Neural cell (in vitro differentiated cells): Measurements from ENCODE around the gene SATL1. TPM values are rescaled to one million over a fixed set of nuclear protein-coding genes. Genes with fewer than 3 reads are reported as not detected.

Experiments
- H2AFZ ChIP-seq: fragments of 200-600, 300-800 bp; sonication (generic), shearing (Covaris generic); 2 replicates; pipeline ENCODE4 v1.6.0; 2014; ENCODE audit warnings: low read depth, mild to moderate bottlenecking, antibody characterized with exemption, low read length, moderate library complexity
- H3F3A ChIP-seq: fragments of 200-600 bp; shearing (Covaris generic); 2 replicates; pipeline ENCODE4 v1.6.1; 2016; ENCODE audit warnings: mild to moderate bottlenecking, moderate library complexity, mixed read lengths, antibody characterized with exemption, low read length; ENCODE audit not compliant: insufficient read depth, poor library complexity, severe bottlenecking
- H3K27ac ChIP-seq: fragments of 200-600, 300-800 bp; sonication (generic), shearing (Covaris generic); 2 replicates; pipeline ENCODE4 v1.5.1; 2014; ENCODE audit warnings: mild to moderate bottlenecking, low read length, moderate library complexity
- H3K27me3 ChIP-seq: fragments of 300-800, 200-600 bp; sonication (generic), shearing (Covaris generic); 2 replicates; pipeline ENCODE4 v1.6.0; 2014; ENCODE audit warnings: mild to moderate bottlenecking, low read depth, low read length, moderate library complexity; ENCODE audit not compliant: insufficient read depth
- H3K36me3 ChIP-seq: fragments of 300-800, 200-600 bp; sonication (generic), shearing (Covaris generic); 2 replicates; pipeline ENCODE4 v1.5.1; 2014; ENCODE audit warnings: mild to moderate bottlenecking, antibody characterized with exemption, low read length, moderate library complexity; ENCODE audit not compliant: insufficient read depth
- H3K4me2 ChIP-seq: fragments of 300-800, 200-600 bp; sonication (generic), shearing (Covaris generic); 2 replicates; pipeline ENCODE4 v1.6.0; 2014; ENCODE audit warnings: mild to moderate bottlenecking, low read length
- H3K4me3 ChIP-seq: fragments of 300-800, 200-600 bp; sonication (generic), shearing (Covaris generic); 2 replicates; pipeline ENCODE4 v1.5.1; 2014; ENCODE audit warnings: mild to moderate bottlenecking, low read length, moderate library complexity
- H3K79me2 ChIP-seq: fragments of 200-600 bp; shearing (Covaris generic); replicated peaks from 2 replicates; pipeline ENCODE4 v1.6.0; 2014; ENCODE audit warnings: mild to moderate bottlenecking, low read length, moderate library complexity; ENCODE audit not compliant: insufficient read depth
- H3K9ac ChIP-seq: fragments of 300-800, 200-600 bp; sonication (generic), shearing (Covaris generic); 2 replicates; pipeline ENCODE4 v1.6.1; 2016; ENCODE audit warnings: mild to moderate bottlenecking, low read length, mixed read lengths
- H3K9me2 ChIP-seq: fragments of 200-600 bp; shearing (Covaris generic); 2 replicates; pipeline ENCODE4 v1.6.1; 2016; ENCODE audit warnings: mild to moderate bottlenecking, low read length, mixed read lengths; ENCODE audit not compliant: insufficient read depth
- H3K9me3 ChIP-seq: fragments of 200-600, 300-800 bp; sonication (generic), shearing (Covaris generic); 2 replicates; pipeline ENCODE4 v1.6.1; 2016; ENCODE audit warnings: mild to moderate bottlenecking, mixed run types, low read length, moderate library complexity, mixed read lengths
- H4K20me1 ChIP-seq: fragments of 200-600 bp; shearing (Covaris generic); 2 replicates; pipeline ENCODE4 v1.6.1; 2016; ENCODE audit warnings: mild to moderate bottlenecking, mixed run types; ENCODE audit not compliant: insufficient read depth
- CTCF ChIP-seq: fragments of 450-650 bp; IDR thresholded peaks from 2 replicates; pipeline ENCODE4 v1.5.1; 2014; ENCODE audit warnings: antibody characterized with exemption, mild to moderate bottlenecking, moderate library complexity; ENCODE audit not compliant: poor library complexity, severe bottlenecking
- EP300 ChIP-seq: fragments of 450-650 bp; conservative IDR thresholded peaks from 2 replicates; pipeline ENCODE4 v1.6.1; 2014; ENCODE audit warnings: antibody characterized with exemption, mild to moderate bottlenecking, moderate library complexity; ENCODE audit not compliant: poor library complexity, severe bottlenecking
- EZH2 ChIP-seq: fragments of 200-600, 300-800 bp; shearing (Covaris generic), sonication (generic); IDR thresholded peaks from 2 replicates; pipeline ENCODE4 v1.6.1; 2014; ENCODE audit warnings: antibody characterized with exemption, low read length, borderline replicate concordance, mild to moderate bottlenecking; ENCODE audit not compliant: insufficient read depth, poor library complexity, severe bottlenecking
- MXI1 ChIP-seq: fragments of 450-650 bp; conservative IDR thresholded peaks from 2 replicates; pipeline ENCODE4 v1.6.1; 2014; ENCODE audit warnings: antibody characterized with exemption, mild to moderate bottlenecking; ENCODE audit not compliant: poor library complexity, severe bottlenecking
- POLR2AphosphoS5 ChIP-seq: IDR thresholded peaks from 2 replicates; pipeline ENCODE4 v1.6.1; 2012
- RAD21 ChIP-seq: fragments of 450-650 bp; conservative IDR thresholded peaks from 2 replicates; pipeline ENCODE4 v1.6.1; 2014; ENCODE audit warnings: antibody characterized with exemption, mild to moderate bottlenecking, moderate library complexity
- SMC3 ChIP-seq: fragments of 450-650 bp; conservative IDR thresholded peaks from 2 replicates; pipeline ENCODE4 v1.6.1; 2014; ENCODE audit warnings: antibody characterized with exemption, mild to moderate bottlenecking, moderate library complexity; ENCODE audit not compliant: poor library complexity
- TAF1 ChIP-seq: IDR thresholded peaks from 2 replicates; pipeline ENCODE4 v1.6.1; 2012; ENCODE audit warnings: low read depth
- polyA plus RNA-seq: library from polyadenylated mRNA; depleted of rRNA; stranded (reverse); fragments of >200 nt; gene quantifications from 2 replicates; pipeline ENCODE4 v1.2.3, GENCODE V29; 2014
- TF ChIP-seq, protein P1 (sequence below): IDR thresholded peaks from 2 replicates; pipeline ENCODE4 v1.6.1; 2012; ENCODE audit warnings: borderline replicate concordance

Gene SATL1
- polyA plus RNA-seq, 1 donor from 2014 or later: 2.6 TPM

GRCh38 chrX:85213792-85214530 is 29.6 kb downstream of the SATL1 start:
- Histone ChIP-seq H3K79me2 (no peaks in the 10 kb centered on the region), H3K27me3 (no peaks in the 10 kb centered on the region), H3K4me3 (no peak overlapping the region), H4K20me1 (no peaks in the 10 kb centered on the region), H3F3A (no peaks in the 10 kb centered on the region), H3K9me2 (no peaks in the 10 kb centered on the region), H3K4me2 (no peak overlapping the region), H3K9ac (no peak overlapping the region), H3K27ac (no peak overlapping the region), H2AFZ (no peak overlapping the region), H3K9me3 (no peaks in the 10 kb centered on the region), H3K36me3 (no peaks in the 10 kb centered on the region)
- TF ChIP-seq, protein P1, sequence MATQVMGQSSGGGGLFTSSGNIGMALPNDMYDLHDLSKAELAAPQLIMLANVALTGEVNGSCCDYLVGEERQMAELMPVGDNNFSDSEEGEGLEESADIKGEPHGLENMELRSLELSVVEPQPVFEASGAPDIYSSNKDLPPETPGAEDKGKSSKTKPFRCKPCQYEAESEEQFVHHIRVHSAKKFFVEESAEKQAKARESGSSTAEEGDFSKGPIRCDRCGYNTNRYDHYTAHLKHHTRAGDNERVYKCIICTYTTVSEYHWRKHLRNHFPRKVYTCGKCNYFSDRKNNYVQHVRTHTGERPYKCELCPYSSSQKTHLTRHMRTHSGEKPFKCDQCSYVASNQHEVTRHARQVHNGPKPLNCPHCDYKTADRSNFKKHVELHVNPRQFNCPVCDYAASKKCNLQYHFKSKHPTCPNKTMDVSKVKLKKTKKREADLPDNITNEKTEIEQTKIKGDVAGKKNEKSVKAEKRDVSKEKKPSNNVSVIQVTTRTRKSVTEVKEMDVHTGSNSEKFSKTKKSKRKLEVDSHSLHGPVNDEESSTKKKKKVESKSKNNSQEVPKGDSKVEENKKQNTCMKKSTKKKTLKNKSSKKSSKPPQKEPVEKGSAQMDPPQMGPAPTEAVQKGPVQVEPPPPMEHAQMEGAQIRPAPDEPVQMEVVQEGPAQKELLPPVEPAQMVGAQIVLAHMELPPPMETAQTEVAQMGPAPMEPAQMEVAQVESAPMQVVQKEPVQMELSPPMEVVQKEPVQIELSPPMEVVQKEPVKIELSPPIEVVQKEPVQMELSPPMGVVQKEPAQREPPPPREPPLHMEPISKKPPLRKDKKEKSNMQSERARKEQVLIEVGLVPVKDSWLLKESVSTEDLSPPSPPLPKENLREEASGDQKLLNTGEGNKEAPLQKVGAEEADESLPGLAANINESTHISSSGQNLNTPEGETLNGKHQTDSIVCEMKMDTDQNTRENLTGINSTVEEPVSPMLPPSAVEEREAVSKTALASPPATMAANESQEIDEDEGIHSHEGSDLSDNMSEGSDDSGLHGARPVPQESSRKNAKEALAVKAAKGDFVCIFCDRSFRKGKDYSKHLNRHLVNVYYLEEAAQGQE: no peak
- TF ChIP-seq EZH2 (no peak), TAF1 (no peak), CTCF (no peak), EP300 (no peak), RAD21 (no peak), SMC3 (no peak), MXI1 (no peak), POLR2AphosphoS5 (no peak)

GRCh38 chrX:85203461-85203970 is 40.1 kb downstream of the SATL1 start:
- TF ChIP-seq EZH2: no peak
- no peak for TF ChIP-seq SMC3
- TF ChIP-seq MXI1: no peak

More at GRCh38 chrX:85203461-85203970, 40.1 kb downstream of the SATL1 start:
- no peak overlapping the region for H3K9ac ChIP-seq
- H3K36me3 ChIP-seq: no peaks in the 10 kb centered on the region
- no peaks in the 10 kb centered on the region for H3K27me3 ChIP-seq
- no peak overlapping the region for H3K4me3 ChIP-seq
- no peaks in the 10 kb centered on the region for H3K9me2 ChIP-seq
- no peaks in the 10 kb centered on the region for H3F3A ChIP-seq
- no peaks in the 10 kb centered on the region for H4K20me1 ChIP-seq
- H3K79me2 ChIP-seq: no peaks in the 10 kb centered on the region
- H3K4me2 ChIP-seq: no peak overlapping the region
- no peak overlapping the region for H3K27ac ChIP-seq
- H2AFZ ChIP-seq: no peak overlapping the region
- no peaks in the 10 kb centered on the region for H3K9me3 ChIP-seq
